Measurements from ENCODE around the gene MON1B.
A peak's percentile ranks its signal among the peaks of the same experiment; 100 is the strongest.

- TF ChIP-seq SMC3 (conservative IDR thresholded peaks at IDR 0.05; ENCODE audit: poor library complexity) (peak; percentile 22), CTCF (IDR thresholded peaks at IDR 0.05; ENCODE audit: poor library complexity, severe bottlenecking) (no peak), REST (IDR thresholded peaks at IDR 0.05; ENCODE audit: borderline replicate concordance) (no peak), EZH2 (IDR thresholded peaks at IDR 0.05; ENCODE audit: borderline replicate concordance, insufficient read depth, low read length, poor library complexity, severe bottlenecking) (no peak), POLR2AphosphoS5 (IDR thresholded peaks at IDR 0.05) (no peak)
These were observed 856 bp upstream of the MON1B start for GRCh38 chr16:77190190-77190477.

Data from neural cell (in vitro differentiated cells).